Activated naive CD4-positive, alpha-beta T cell treated with anti-CD3 and anti-CD28 coated beads, Interleukin-2, amount 50 U/mL, for 72 hours (primary cell): ENCODE measurements around the gene HS3ST6. TPM values are rescaled to one million over a fixed set of nuclear protein-coding genes. Genes with fewer than 3 reads are reported as not detected.
"Not testable (repeated sequence)": the region's sequence is repeated elsewhere in the genome, so short reads cannot be mapped to it uniquely, and the experiment has no call there.

ENCODE experiments used
- ATAC-seq, 2 donors: fragments of 150-1000 bp; cut with Tn5 transposase; 2 replicates each; pipeline ENCODE4 v1.10.0; 2021; ENCODE audit warnings: mild to moderate bottlenecking in 2 of 2, moderate library complexity in 2 of 2
- DNase-seq, 2 donors: peaks; one replicate each; pipeline ENCODE4 v3.0.0; 2021 to 2022; ENCODE audit warnings: low spot score in 2 of 2
- H3K27ac Mint-ChIP-seq, 2 donors: one replicate each; pipeline ENCODE4 v1.8.0; 2022; ENCODE audit warnings: mild to moderate bottlenecking in 2 of 2, mixed read lengths in 2 of 2
- H3K36me3 Mint-ChIP-seq, 2 donors: one replicate each; pipeline ENCODE4 v1.8.0; 2022; ENCODE audit warnings: mixed read lengths in 2 of 2
- H3K9me3 Mint-ChIP-seq, 2 donors: one replicate each; pipeline ENCODE4 v1.8.0; 2022; ENCODE audit warnings: mixed read lengths in 2 of 2
- total RNA-seq, 2 donors: library from RNA; stranded (reverse); gene quantifications; one replicate each; pipeline ENCODE4 v1.2.3, GENCODE V29; 2022

Gene HS3ST6
- total RNA-seq, 2 donors from 2014 or later = not detected

DNA sequence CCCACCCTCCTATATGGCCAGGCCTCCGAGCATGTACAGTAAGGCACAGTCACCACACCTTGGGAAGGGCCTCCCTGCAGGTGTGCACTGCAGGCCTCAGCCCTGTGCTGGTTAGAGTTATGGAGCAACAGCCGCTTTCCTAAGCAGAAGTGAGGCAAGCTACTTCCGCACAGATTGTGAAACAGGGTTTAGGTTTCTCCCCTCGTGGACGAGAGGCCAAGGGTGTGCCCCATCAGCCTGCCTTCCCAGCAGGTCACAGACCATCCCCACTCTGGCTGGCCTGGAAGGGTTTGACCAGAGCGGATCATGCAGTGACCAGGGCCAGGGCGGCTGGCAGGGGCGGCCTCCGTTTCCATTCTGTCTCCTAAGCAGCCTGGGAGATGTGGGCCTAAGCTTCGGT is 20.1 kb upstream of the HS3ST6 start:
- ATAC-seq = no peak
- no peaks in the 10 kb centered on the region for H3K9me3 Mint-ChIP-seq
- DNase-seq = no peak
- H3K36me3 Mint-ChIP-seq = peaks cover 0 to 11% of the 10 kb centered on the region in 2 donors
- H3K27ac Mint-ChIP-seq = no peak overlapping the region

DNA sequence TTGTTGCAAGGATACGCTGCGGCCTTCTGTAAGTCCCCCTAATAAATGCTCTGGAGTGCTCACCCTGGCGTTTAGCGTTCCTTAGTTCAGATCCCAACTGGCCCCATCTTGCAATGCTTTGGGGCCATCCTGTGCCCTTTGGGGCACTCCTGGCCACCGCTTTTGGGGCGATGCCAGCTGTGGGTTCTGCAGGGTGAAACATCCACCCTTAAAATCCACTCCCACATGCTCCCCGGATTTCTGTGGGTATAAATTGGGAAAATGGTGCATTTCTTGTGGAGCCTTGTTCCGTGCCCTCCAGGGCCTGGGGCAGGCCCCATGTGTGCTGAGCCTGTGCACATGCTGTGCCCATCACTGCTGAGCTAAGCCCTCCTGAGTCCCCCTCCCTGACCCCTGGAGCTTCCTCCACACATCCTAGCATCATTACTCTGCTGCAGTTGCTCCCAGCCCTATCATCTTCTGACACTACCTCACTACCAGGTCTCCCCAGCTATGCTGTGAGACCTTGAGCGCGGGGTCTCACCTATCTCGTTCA is 18.8 kb upstream of the HS3ST6 start:
- Mint-ChIP-seq H3K9me3 (no peaks in the 10 kb centered on the region), H3K27ac (peak overlapping the region in 1 of 2 donors; percentile 50), H3K36me3 (peaks cover 0 to 6% of the 10 kb centered on the region in 2 donors)
- DNase-seq = no peak
- ATAC-seq = no peak

DNA sequence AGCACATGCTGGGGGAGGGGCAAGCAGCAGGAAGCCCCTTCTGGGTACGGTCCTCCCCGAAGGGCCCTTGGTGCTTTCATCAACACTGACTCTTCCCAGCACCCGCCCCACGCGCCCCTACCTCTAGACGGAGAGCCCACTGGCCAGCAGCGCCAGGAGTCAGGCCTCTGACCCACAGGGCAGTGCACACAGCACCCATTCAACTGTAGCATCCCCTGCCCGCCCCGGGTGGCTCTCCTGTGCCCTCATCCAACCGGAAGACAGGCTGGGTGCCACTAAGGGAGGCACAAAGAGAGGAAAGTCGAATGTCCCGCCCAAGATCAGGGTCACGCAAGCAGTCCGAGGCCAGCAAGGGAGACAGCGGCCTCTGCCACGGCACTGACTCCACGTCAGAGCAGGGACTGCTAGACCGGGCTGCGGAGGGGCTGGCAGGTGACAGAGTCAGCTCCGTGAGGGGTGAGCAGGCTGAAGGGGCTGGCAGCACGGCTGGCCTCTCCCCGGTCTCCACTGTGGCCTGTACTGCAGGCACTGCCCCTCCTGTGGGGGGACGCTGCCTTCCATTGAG is 15.0 kb upstream of the HS3ST6 start:
- H3K9me3 Mint-ChIP-seq = no peaks in the 10 kb centered on the region
- no peak for ATAC-seq
- H3K36me3 Mint-ChIP-seq = no peaks in the 10 kb centered on the region
- H3K27ac Mint-ChIP-seq = no peak overlapping the region
- no peak for DNase-seq

DNA sequence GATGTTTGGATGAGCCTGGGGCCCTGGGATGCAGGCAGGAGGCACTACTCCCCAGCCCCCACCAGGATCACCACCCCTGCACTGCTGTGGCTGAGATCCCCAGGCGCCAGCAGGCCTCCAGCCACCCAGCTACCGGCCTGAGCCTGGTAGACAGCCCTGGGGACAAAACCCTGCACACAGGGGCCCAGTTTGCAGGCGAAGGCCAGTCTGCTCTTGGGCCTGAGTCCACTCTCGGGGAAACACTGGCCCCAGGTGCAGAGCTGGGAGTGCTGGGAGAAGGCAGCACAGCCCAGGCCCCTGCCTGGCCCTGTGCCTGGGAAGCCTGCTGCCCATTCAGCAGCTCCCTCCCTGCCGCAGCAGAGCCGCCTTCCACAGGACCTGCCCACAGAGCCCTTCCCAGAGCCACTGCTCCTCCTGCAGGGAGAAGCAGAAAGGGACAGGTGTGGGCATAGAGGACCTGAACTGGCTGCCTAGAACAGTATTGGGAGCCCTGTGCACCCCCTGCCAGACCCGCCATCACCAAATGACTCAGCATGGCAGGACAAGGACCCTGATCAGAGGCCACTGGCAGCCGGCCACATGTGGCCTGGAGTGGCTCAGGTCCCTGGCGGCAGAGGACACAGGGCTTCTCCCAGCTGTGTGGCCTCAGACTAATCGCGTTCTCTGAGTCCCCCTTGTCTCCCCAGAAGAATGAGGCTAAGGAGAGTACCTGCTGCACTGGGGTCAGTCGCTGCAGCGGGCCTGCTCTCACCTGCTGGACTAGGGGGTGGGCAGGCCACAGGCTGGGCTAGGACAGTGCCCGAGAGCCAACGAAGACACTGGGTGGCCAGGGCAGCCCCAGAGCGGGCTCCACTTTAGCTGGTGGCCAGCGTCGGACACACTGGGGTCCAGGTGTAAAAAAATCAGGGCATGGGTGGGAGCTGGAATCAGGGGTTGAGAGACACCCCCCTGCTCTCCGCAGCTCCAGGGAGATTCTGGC is 14.1 kb upstream of the HS3ST6 start:
- ATAC-seq = no peak
- H3K36me3 Mint-ChIP-seq = no peaks in the 10 kb centered on the region
- no peaks in the 10 kb centered on the region for H3K9me3 Mint-ChIP-seq
- DNase-seq = no peak
- no peak overlapping the region for H3K27ac Mint-ChIP-seq

DNA sequence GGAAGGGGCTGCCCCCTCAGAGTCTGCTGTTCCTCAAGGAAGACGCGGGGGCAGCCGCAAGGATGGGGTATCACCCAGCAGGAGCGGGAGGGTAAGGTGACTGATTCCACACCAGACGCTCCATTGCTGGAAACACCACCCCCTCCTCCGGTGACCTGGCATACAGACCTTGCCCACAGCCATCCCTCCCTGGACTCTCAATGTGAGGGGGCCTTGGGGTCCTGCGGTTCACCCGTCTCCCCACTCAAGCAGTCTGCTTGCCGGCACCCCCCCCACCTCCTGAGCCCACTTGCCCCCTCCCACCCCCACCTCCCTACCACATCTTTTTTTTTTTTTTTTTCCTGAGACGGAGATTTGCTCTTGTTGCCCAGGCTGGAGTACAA is 12.1 kb upstream of the HS3ST6 start:
- no peaks in the 10 kb centered on the region for H3K9me3 Mint-ChIP-seq
- DNase-seq = no peak
- no peak overlapping the region for H3K27ac Mint-ChIP-seq
- no peaks in the 10 kb centered on the region for H3K36me3 Mint-ChIP-seq
- ATAC-seq = no peak

DNA sequence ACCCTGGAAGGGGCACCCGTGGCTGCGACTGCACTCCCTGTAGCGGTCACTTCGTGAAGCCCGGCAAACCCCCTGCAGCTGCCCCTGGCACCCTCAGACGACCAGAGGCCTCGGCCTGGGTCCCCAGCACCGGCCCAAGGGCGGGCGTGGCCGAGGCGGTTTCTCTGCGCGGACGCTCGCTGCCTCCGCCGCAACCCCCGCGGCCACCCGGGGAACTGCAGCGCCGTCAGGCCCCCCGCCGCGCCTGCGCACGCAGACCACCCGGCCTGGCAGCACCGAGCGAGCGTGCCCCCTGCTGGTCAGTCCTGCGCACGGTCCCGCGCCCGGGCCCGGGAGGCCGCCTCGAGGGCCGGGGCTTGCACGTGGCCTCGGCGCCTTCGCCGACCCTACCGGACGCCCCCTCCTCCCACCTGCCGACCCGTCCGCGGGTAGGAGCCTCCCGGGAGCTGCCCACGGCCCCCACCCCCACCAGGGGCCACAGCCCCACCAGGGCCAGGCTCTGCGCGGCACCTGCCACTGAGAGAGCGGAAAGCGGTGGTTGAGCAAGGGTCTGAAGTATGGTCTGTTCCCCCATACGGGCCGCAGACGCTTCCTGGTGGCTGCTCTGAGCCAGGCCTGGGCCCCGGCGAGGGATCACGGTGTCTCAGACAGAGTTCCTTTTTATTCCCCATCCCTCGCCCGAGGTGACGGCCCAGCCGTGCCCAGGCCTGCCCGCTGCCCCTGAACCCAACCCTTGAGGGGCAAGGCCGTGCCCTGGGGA is 11.5 kb upstream of the HS3ST6 start:
- H3K36me3 Mint-ChIP-seq = no peaks in the 10 kb centered on the region
- DNase-seq (peak; percentile 95 to 100), ATAC-seq (peak; percentile 93 to 94)
- peak overlapping the region in 1 of 2 donors; percentile 64 for H3K27ac Mint-ChIP-seq
- no peaks in the 10 kb centered on the region for H3K9me3 Mint-ChIP-seq

DNA sequence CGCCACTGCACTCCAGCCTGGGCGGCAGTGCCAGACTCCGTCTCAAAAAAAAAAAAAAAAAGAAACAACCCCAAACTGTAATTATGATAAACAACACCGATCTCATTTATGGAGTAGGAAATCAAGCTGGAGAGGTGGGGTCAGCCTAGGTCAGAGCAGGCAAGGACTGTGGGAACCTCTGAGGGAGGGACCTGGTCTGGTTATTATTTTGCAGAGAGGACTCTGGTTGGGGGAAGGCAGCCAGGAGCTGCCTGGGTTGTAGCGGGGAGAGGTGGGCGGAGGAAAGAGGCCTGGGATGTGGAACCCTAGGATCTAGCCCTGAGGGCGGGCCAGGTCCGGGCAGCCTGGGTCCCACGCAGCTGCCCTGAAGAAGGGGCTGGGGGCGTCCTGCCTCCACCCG is 10.9 kb upstream of the HS3ST6 start:
- ATAC-seq (peak; percentile 28 to 36), DNase-seq (no peak)
- Mint-ChIP-seq H3K36me3 (no peaks in the 10 kb centered on the region), H3K27ac (peak overlapping the region; percentile 17 to 64), H3K9me3 (no peaks in the 10 kb centered on the region)

DNA sequence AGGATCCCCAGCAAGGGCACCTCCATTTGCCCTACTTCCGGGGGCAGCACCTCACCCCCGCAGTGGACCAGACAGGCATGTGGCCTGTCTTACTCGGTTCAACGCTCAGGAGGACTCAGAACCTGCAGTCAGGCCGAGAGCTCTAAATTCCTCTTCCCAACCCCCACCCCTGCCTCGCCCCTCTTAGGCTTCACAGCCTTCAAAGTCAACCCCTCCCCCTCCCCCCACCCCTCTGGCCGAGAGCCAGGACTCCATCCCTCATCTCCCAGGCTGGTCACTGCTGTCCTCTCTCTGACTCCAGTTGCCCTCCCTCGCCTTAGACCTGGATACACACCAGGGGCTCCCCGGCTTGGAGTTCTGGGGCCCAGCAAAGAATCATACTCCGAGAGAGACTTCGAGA is 8.1 kb upstream of the HS3ST6 start:
- H3K9me3 Mint-ChIP-seq = peaks cover 0 to 3% of the 10 kb centered on the region in 2 donors
- no peak for DNase-seq
- no peak overlapping the region for H3K27ac Mint-ChIP-seq
- no peak for ATAC-seq
- H3K36me3 Mint-ChIP-seq = peaks cover 0 to 6% of the 10 kb centered on the region in 2 donors

DNA sequence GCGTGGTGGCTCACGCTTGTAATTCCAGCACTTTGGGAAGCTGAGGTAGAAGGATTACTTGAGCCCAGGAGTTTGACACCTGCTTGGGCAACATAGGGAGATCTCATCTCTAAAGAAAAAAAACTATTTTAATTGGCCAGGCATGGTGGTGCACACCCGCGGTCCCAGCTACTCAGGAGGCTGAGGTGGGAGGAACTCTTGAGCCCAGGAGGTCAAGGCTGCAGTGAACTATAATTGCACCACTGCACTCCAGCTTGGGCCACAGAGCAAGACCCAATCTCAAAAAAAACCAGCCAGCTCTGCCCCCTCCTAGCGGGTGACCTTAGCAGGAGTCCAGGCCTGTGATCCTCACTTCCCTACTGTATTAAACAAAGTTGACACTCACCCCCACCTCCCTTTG is 5.9 kb upstream of the HS3ST6 start:
- Mint-ChIP-seq H3K36me3 (peaks cover 0 to 10% of the 10 kb centered on the region in 2 donors), H3K9me3 (peaks cover 0 to 3% of the 10 kb centered on the region in 2 donors), H3K27ac (no peak overlapping the region)
- no peak for ATAC-seq
- no peak for DNase-seq

DNA sequence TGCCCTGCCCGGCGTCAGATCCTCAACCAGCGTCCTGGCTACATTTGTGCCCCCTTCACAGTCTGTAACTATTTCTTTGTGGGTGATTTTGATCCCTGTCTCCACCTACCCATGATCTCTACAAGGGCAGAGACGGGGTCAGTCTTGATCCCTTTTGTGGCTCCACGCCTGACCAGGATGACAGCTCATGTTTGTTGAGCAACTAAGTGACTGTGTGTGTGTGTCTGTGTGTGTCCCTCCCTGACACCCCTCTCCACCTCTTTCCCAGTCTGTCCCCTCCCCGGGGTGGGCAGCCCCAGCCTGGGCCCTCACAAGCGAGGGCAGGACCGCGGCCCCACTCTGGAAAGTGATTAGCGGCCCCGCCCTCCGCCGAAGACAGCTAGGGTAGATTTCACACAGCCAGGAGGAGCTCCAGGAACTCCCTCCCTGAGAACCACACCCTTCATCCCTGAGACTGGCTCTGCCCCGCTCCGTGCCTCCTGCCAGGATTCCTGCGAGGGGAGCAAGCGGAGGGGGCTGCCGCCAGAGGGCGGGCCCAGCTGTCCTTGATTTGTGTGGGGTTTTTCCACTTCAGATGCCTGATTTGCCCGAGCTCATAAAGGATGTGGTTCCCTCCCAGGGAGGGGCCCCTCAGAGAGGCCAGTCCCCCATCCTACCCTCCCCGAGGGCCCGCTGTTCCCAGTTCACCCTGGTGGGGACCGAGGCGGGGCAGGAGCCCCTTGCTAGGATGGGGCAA is 5.3 kb upstream of the HS3ST6 start:
- peak in 1 of 2 donors; percentile 46 for ATAC-seq
- DNase-seq = no peak
- Mint-ChIP-seq H3K27ac (no peak overlapping the region), H3K36me3 (peaks cover 0 to 10% of the 10 kb centered on the region in 2 donors), H3K9me3 (peaks cover 0 to 3% of the 10 kb centered on the region in 2 donors)

DNA sequence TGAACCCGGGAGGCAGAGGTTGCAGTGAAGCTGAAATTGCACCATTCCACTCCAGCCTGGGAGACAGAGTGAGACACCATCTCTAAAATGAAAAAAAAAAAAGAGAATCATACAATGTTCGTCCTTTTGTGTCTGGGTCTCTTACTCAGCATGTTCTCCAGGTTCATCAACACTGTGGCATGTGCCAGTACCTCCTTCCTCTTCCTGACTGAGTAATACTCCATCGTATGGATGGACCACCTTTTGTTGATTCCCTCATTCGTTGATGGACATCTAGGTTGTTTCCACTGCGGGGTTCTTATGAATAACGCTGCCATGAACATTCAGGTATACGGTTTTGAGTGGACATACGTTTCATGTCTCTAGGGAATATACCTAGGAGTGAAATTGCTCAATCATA is 4.1 kb upstream of the HS3ST6 start:
- DNase-seq (no peak), ATAC-seq (no peak)
- H3K27ac Mint-ChIP-seq = no peak overlapping the region
- peaks cover 0 to 10% of the 10 kb centered on the region in 2 donors for H3K36me3 Mint-ChIP-seq
- peaks cover 0 to 3% of the 10 kb centered on the region in 2 donors for H3K9me3 Mint-ChIP-seq

DNA sequence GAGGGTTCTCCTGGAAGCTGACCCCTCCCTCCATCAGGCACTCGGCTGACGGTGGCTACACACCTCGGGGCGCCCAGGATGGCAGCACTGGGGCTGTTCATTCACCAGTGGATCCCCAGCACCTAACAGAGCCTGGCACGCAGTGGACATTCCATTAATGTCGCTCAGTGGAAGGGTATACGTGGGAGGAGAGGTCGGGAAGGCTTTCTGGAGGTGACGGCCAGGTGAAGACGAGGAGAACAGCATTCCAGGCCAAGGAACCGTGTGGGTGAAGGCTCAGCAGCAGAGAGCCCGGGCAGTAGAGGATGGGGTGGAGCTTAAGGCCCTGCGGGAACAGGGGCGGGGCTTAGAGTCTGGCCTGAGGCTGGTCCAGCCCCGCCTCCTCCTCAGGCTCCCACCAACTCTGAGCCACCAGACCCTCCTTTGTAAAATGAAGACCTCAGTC is 2.5 kb upstream of the HS3ST6 start:
- H3K36me3 Mint-ChIP-seq = peaks cover 0 to 10% of the 10 kb centered on the region in 2 donors
- peak; percentile 29 to 76 for ATAC-seq
- H3K27ac Mint-ChIP-seq = no peak overlapping the region
- peak in 1 of 2 donors; percentile 46 for DNase-seq
- H3K9me3 Mint-ChIP-seq = peaks cover 0 to 3% of the 10 kb centered on the region in 2 donors

DNA sequence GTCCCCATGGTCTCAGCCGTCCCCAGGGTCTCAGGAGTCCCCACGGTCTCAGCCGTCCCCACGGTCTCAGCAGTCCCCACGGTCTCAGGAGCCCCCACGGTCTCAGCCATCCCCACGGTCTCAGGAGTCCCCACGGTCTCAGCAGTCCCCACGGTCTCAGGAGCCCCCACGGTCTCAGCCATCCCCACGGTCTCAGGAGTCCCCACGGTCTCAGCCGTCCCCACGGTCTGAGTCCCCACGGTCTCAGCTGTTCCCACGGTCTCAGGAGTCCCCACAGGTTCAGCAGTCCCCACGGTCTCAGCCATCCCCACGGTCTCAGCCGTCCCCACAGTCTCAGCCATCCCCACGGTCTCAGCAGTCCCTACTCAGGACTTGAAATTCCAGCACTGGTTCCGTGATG is 1.9 kb upstream of the HS3ST6 start:
- not testable (repeated sequence) for H3K27ac Mint-ChIP-seq, DNase-seq, ATAC-seq

DNA sequence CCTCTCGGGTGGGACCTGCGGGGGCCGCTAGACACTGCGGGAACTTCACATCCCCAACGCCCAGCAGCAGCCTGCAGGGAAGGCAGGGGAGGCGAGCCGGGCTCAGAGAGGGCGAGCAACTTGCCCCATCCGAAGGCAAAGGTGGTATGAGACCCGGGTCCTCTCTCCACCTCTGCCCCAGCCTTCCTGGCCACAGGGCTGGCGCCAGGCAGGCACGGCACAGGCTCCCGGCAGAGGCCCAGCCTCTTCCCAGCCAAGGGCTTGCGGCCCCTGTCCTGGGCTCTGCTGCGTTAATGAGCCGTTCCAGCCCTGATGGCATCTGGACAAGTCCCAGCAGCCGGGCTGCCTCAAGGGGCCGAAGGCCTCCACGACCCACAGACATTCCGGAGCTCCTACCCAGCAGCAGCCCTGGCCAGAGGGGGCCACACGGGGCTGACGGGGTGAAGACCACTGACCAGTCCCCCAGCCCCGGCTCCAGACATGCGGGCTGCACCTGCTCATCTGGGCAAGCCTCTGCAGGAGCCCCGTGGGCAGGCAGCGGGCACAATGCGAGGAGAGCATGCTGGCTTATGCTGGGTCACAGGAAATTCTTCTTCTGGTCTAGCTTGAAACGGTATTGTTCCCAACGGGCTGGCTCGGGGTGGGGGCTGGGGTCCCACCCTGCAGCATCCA is 1.2 kb upstream of the HS3ST6 start:
- ATAC-seq = no peak
- H3K27ac Mint-ChIP-seq = no peak overlapping the region
- peaks cover 0 to 3% of the 10 kb centered on the region in 2 donors for H3K9me3 Mint-ChIP-seq
- no peak for DNase-seq
- peaks cover 0 to 10% of the 10 kb centered on the region in 2 donors for H3K36me3 Mint-ChIP-seq

More for the DNA sequence above, 1.9 kb upstream of the HS3ST6 start:
- not testable (repeated sequence) for H3K9me3 Mint-ChIP-seq, H3K36me3 Mint-ChIP-seq

DNA sequence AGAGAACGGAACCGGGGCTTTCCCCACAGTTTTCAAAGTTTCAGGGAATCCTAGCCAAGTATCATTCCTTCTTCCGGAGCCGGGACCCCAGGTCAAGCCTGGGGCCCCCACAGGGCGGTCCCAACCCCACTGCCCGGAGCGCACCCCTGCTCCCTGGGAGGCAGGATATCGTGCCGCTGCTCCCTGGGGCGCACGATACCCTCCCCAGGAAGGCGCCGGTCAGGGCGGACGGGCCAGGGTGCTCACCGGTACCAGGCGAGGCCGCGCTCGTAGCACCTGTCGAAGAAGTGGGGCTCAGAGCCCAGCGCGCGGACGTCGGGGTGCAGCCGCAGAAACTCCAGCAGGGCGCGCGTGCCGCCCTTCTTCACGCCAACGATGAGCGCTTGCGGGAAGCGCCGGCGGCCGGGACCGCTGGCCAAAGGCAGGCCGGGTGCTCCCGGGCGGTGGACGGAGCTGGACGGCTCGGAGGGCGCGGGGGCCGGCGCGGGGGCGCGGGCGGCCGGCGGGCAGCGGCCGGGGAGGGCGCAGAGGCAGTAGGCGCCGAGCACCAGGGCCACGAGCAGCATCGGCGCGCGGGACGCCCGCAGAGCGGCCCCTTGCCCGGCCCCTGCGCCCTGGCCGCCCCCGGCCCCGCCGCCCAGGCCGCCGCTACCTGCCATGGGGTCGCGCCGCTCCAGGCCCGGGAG is 407 bp downstream of the HS3ST6 start:
- no peak for ATAC-seq
- no peak for DNase-seq
- Mint-ChIP-seq H3K36me3 (peaks cover 0 to 10% of the 10 kb centered on the region in 2 donors), H3K9me3 (peaks cover 0 to 3% of the 10 kb centered on the region in 2 donors), H3K27ac (no peak overlapping the region)
